GM12872 (cell line): ENCODE data around the gene LAGE3.

Experiments used
- TF ChIP-seq, protein P1 (sequence below): IDR thresholded peaks from 3 replicates; pipeline ENCODE4 v1.5.1; 2011; ENCODE audit warnings: low read depth, mild to moderate bottlenecking, low read length, moderate library complexity; ENCODE audit not compliant: insufficient read depth

The LAGE3 gene, protein sequence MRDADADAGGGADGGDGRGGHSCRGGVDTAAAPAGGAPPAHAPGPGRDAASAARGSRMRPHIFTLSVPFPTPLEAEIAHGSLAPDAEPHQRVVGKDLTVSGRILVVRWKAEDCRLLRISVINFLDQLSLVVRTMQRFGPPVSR

DNA sequence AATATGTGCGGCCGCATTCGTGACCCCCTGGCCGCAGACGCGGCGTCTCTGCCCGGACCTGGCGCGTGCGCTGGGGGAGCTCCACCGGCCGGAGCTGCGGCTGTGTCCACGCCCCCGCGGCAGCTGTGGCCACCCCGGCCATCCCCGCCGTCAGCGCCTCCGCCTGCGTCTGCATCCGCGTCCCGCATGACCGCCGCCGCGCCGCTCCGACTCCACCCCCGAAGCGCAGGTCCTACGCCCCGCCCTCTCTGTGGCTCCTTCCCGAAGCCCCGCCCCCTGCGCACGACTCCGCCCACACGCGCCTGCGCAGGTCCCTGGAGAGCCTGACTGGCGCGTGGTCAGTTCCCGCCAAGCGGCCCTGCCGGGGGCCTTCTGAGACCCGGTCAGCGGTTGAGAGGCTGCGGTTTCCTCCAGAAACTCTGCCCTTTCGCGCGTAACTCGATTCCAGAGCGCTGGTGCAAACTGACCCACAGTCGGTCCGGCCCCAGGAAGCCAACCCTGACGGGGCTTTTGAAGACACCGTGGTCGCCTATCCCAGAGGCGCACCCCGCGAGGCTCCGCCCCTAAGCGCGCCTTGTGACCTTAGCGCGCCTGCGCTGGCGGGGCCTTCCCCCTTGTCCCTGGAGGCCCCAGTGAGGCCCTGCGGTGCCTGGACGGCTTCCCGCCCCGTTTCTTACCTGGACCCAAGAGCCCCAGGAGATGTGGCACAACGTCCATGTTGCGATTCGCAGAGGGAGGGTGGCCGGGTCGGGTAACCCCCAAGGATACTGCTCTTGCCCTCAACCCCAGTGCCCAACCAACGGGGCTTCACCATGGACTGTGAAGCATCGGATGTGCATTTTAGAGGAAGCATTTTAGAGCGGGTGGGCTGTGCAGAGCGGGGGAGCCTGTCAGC, at the start of gene LAGE3:
Gene LAGE3, minus strand, starts transcription at position 554 of the 895 bp plus-strand sequence. Its CDS starts 366 bp downstream, at position 188.
- TF ChIP-seq, protein P1, sequence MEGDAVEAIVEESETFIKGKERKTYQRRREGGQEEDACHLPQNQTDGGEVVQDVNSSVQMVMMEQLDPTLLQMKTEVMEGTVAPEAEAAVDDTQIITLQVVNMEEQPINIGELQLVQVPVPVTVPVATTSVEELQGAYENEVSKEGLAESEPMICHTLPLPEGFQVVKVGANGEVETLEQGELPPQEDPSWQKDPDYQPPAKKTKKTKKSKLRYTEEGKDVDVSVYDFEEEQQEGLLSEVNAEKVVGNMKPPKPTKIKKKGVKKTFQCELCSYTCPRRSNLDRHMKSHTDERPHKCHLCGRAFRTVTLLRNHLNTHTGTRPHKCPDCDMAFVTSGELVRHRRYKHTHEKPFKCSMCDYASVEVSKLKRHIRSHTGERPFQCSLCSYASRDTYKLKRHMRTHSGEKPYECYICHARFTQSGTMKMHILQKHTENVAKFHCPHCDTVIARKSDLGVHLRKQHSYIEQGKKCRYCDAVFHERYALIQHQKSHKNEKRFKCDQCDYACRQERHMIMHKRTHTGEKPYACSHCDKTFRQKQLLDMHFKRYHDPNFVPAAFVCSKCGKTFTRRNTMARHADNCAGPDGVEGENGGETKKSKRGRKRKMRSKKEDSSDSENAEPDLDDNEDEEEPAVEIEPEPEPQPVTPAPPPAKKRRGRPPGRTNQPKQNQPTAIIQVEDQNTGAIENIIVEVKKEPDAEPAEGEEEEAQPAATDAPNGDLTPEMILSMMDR, result no peak

DNA sequence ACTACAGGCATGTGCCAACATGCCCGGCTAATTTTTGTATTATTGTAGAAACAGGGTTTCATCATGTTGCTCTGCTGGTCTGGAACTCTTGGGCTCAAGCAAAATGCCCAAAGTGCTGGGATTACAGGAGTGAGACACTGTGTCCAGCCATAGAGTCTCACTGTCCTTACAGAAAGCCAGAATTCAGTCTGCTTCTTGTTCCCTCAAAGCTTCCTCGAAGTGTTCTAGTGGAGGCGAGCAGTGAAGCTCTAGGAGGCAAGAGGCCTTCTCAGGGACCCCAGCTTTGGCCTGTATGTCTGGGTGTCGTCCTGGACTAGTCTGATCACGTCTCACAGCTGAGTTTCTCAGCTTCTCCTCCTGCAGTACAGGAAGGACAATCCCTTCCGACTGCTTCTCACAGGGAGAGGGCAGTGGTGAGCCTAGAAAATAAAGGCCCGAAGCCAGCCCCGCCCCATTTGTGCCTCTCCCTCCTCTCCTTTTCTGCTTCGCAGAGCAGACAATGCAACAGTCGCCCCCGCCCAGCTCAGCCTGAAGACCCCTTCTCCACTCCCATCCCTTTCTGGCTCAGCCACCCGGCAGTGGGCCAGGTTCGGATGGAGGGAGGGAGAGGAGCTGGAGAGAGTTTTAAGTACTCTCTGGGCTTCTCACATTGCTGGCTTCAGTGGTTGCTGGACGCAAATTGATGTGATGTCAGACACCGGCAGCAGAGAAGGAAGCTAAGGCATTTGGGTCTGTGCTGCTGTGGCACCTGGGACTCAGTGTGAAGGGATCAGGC, 48.0 kb upstream of the LAGE3 start:
- TF ChIP-seq, protein P1, result peak; percentile 61

DNA sequence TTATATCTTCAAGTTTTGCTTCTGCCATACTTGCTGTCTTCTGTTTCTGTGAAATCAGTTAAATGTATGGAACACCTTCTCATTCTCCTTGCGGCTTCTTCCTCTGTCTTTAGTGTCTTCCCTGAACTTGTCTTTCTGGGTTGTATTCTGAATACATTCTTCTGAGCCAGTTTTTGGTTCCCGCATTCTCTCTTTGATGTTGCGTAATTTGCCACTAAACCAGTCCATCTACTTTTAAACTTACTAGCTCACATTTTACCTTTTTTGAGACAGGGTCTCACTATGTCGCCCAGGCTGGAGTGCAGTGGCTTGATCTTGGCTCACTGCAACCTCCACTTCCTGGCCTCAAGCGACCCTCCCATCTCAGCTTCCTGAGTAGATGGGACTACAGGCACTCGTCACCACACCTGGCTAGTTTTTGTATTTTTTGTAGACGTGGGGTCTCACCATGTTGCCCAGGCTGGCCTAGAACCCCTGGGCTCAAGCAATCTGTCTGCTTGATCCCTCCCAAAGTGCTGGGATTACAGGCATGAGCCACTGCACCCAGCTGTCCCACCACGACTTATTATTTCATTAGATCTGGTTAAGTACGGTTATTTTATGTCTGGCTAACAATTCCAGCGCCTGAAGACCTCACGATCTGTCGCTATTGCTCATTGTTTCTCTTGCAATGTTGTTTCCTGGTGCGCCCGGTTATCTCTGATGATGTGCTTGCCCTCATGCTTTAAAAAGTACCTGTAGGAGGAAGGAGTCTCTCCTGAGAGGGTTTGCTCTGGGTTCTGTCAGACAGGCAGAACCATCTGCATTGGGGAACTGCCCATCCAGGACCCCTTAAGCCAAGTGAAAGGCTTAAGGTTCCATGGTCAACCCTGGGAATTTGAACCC, 46.8 kb upstream of the LAGE3 start:
- TF ChIP-seq, protein P1, result no peak

DNA sequence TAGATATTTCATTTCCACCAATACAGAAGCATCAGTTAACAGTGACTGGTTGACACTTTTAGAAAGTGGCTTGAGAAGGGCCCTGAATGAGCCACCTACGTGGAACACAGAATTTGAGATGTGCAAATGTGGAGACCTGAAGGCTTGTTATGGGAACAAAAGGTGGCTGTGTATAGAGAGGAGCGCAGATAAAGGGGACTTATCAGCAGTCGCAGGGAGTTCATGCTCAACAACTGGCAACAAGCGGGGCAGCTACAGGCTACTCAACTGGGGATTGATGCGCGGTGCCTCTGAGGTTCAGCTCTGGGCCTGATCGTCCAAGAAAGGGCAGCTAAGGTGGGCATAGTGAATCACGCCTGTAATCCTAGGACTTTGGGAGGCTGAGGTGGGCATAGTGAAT, 40.3 kb upstream of the LAGE3 start:
- TF ChIP-seq, protein P1, result no peak

DNA sequence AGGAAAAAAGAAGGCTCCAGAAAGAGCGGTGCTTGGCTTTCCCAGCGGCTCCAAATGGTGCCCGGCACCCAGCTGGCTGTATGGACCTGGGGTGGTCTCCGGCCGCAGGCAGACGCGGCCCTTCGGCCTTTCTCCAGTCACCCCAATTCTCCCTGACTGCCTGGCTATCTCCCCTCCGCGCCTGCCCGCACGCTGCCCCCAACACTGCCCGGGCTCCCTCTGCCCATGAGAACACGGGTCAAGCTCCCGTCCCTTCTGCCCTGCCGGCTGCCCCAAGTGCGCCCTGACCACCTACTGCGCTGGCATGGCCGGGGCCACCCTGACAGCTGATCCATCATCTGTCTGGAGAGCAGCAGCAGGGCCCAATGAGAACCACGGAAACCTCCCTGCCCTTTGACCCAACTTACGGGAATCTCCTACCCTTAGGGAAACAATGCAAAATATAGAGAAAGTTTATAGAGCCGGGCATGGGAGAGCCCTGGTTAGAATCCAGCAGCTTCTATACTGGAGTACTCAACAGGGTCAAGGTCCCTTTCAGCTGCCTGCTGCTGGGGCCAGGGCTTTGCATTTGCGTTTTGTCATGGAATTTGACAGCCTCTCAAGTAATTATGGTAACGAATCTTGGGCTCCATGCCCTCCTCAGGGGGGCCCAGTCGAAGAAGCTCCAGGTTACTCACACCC, 38.2 kb upstream of the LAGE3 start:
- TF ChIP-seq, protein P1, result no peak

DNA sequence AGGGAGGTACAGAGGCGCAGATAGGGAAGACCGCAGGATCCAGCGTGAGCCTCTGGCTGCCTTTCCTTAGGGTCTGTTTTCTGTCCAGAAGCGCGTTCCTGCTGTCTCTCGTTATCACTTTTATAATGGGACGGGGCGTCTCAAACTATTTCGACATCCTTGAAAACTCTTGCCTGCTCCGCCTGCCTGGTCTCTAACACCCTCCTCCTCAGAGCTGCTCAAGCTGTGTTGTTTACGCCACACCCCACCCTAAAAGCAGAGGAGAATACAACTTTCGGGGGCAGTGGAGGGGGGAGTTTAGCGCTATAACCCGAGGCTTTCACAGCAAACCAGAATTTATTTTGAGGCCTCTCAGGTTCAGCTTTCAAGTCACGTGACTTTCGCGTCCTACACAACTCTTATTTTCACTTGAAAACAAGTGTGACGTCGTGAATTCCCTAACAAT, 37.6 kb upstream of the LAGE3 start:
- TF ChIP-seq, protein P1, result no peak
